Keratinocyte (primary cell): Measurements from ENCODE around the gene FBXO40. TPM values are rescaled to one million over a fixed set of nuclear protein-coding genes. Genes with fewer than 3 reads are reported as not detected.

Experiments used
- DNase-seq: peaks from one replicate; pipeline ENCODE4 v3.0.0-alpha.2; 2011; ENCODE audit warnings: low read depth, missing footprints, low spot score
- FAIRE-seq: peaks from 2 replicates; lab custom pipeline; 2011; peaks lifted over from hg19 to GRCh38; lab: Jason Lieb, UNC
- H2AFZ ChIP-seq: 2 replicates; pipeline ENCODE4 v1.6.0; 2012; ENCODE audit warnings: low read length, control low read depth, inconsistent platforms; ENCODE audit not compliant: control insufficient read depth
- H3K27ac ChIP-seq: 2 replicates; pipeline ENCODE4 v1.5.1; 2011; ENCODE audit warnings: low read length; ENCODE audit not compliant: control insufficient read depth, insufficient read depth
- H3K27me3 ChIP-seq: 3 replicates; pipeline ENCODE4 v1.6.0; 2011; ENCODE audit warnings: low read length; ENCODE audit not compliant: control insufficient read depth, insufficient read depth; ENCODE audit errors: extremely low read depth
- H3K36me3 ChIP-seq, 2 experiments: 2 replicates in 1 of 2; 3 replicates in 1 of 2; pipeline ENCODE4 v1.5.1; 2011; ENCODE audit warnings: low read length in 2 of 2, mild to moderate bottlenecking in 1 of 2; ENCODE audit not compliant: control insufficient read depth in 2 of 2, insufficient read depth in 2 of 2; ENCODE audit errors: extremely low read depth in 1 of 2
- H3K4me1 ChIP-seq: 3 replicates; pipeline ENCODE4 v1.5.1; 2011; ENCODE audit warnings: low read length; ENCODE audit not compliant: control insufficient read depth, insufficient read depth; ENCODE audit errors: extremely low read depth
- H3K4me2 ChIP-seq: 3 replicates; pipeline ENCODE4 v1.6.0; 2011; ENCODE audit warnings: low read depth, low read length; ENCODE audit not compliant: control insufficient read depth, insufficient read depth; ENCODE audit errors: extremely low read depth
- H3K4me3 ChIP-seq, 3 experiments: fragments of 200-600 bp in 1 of 3; sonication (generic) in 1 of 3; 2 replicates in 2 of 3; 3 replicates in 1 of 3; pipeline ENCODE4 v1.5.1; 2011 to 2016; ENCODE audit warnings: low read length in 3 of 3, mild to moderate bottlenecking in 3 of 3, control low read depth in 2 of 3, inconsistent platforms in 1 of 3, low read depth in 1 of 3, mixed read lengths in 1 of 3, mixed run types in 1 of 3, moderate library complexity in 1 of 3; ENCODE audit not compliant: control insufficient read depth in 2 of 3, insufficient read depth in 2 of 3; ENCODE audit errors: extremely low read depth in 1 of 3
- H3K79me2 ChIP-seq: 2 replicates; pipeline ENCODE4 v1.6.0; 2012; ENCODE audit warnings: low read length; ENCODE audit not compliant: control insufficient read depth, insufficient read depth
- H3K9ac ChIP-seq: 3 replicates; pipeline ENCODE4 v1.6.0; 2011; ENCODE audit warnings: low read length; ENCODE audit not compliant: control insufficient read depth, insufficient read depth; ENCODE audit errors: extremely low read depth
- H3K9me1 ChIP-seq: 3 replicates; pipeline ENCODE4 v1.6.0; 2011; ENCODE audit warnings: low read length; ENCODE audit not compliant: control insufficient read depth, insufficient read depth; ENCODE audit errors: extremely low read depth
- H3K9me3 ChIP-seq: 2 replicates; pipeline ENCODE4 v1.5.1; 2012; ENCODE audit warnings: low read depth, low read length; ENCODE audit not compliant: control insufficient read depth
- H4K20me1 ChIP-seq: 3 replicates; pipeline ENCODE4 v1.6.0; 2011; ENCODE audit warnings: low read length; ENCODE audit not compliant: control insufficient read depth, insufficient read depth; ENCODE audit errors: extremely low read depth
- CTCF ChIP-seq, 3 experiments: IDR thresholded peaks in 1 of 3; conservative IDR thresholded peaks in 1 of 3; optimal IDR thresholded peaks in 1 of 3; 2 replicates in 2 of 3; 3 replicates in 1 of 3; pipeline versions ENCODE3 to v1.5.1; 2011; ENCODE audit warnings: low read length in 3 of 3, mild to moderate bottlenecking in 3 of 3, moderate library complexity in 2 of 3, control low read depth in 1 of 3, inconsistent platforms in 1 of 3; ENCODE audit not compliant: insufficient read depth in 2 of 3; ENCODE audit errors: extremely low read depth in 1 of 3
- EZH2 ChIP-seq: IDR thresholded peaks from one replicate; pipeline ENCODE4 v1.6.1; 2012; ENCODE audit warnings: inconsistent platforms, mild to moderate bottlenecking, low read length, moderate library complexity
- dilution Hi-C: fragments of 300-500 bp; cut with MboI; formaldehyde crosslinking; loops from one replicate; pipeline ENCODE4 v1.7.0; 2020; ENCODE audit warnings: low sequenced_read_pairs; ENCODE audit not compliant: extremely low pct_ligation_motif_present
- polyA plus RNA-seq, 5 experiments: library from polyadenylated mRNA; depleted of rRNA in 3 of 5; stranded (reverse) in 3 of 5; stranded (forward) in 1 of 5; unstranded in 1 of 5; fragments of >200 nt; gene quantifications; 1 replicate in 1 of 5; 2 replicates in 3 of 5; 3 replicates in 1 of 5; pipeline versions ENCODE4 v1.2.1 to v1.2.3, GENCODE V29; 2011 to 2012; ENCODE audit warnings: missing spikeins in 2 of 5, low read depth in 1 of 5, low replicate concordance in 1 of 5

The FBXO40 gene
- polyA plus RNA-seq, 1 donor (not counting 4 experiments of a cell fraction or from before 2014, with no cell fraction given) = not detected

- H3K4me1 ChIP-seq = peaks cover 8% of the 10 kb centered on the region
- H3K27ac ChIP-seq = no peak overlapping the region
- dilution Hi-C loops = no loop called here
- H2AFZ ChIP-seq = no peak overlapping the region
- H3K9me3 ChIP-seq = no peaks in the 10 kb centered on the region
- FAIRE-seq = no peak
- no peak overlapping the region for H3K4me2 ChIP-seq
- H3K9ac ChIP-seq = no peak overlapping the region
- no peaks in the 10 kb centered on the region for H3K79me2 ChIP-seq
- H3K4me3 ChIP-seq = no peak overlapping the region
- H3K36me3 ChIP-seq = no peaks in the 10 kb centered on the region
- no peak for DNase-seq
- no peaks in the 10 kb centered on the region for H4K20me1 ChIP-seq
- no peak for TF ChIP-seq EZH2
- no peak for TF ChIP-seq CTCF (optimal IDR thresholded peaks at IDR 0.05 in 1 of 3, IDR thresholded peaks at IDR 0.05 in 1 of 3, conservative IDR thresholded peaks at IDR 0.05 in 1 of 3; ENCODE audit: extremely low read depth in 1 of 3, insufficient read depth in 2 of 3, low read length in 3 of 3)
- H3K9me1 ChIP-seq = no peaks in the 10 kb centered on the region
- H3K27me3 ChIP-seq = no peaks in the 10 kb centered on the region
Observed at GRCh38 chr3:121552797-121553196, 40.4 kb upstream of the FBXO40 start.

GRCh38 chr3:121557426-121557934 lies 35.7 kb upstream of the FBXO40 start:
- Histone ChIP-seq H3K4me3 (no peak overlapping the region), H3K9ac (no peak overlapping the region), H3K27ac (no peak overlapping the region), H3K4me1 (no peaks in the 10 kb centered on the region), H2AFZ (no peak overlapping the region), H3K9me3 (no peaks in the 10 kb centered on the region), H3K36me3 (no peaks in the 10 kb centered on the region), H3K4me2 (no peak overlapping the region), H3K79me2 (no peaks in the 10 kb centered on the region), H4K20me1 (no peaks in the 10 kb centered on the region), H3K27me3 (no peaks in the 10 kb centered on the region), H3K9me1 (no peaks in the 10 kb centered on the region)
- dilution Hi-C loops = no loop called here
- no peak for TF ChIP-seq EZH2
- no peak for TF ChIP-seq CTCF (optimal IDR thresholded peaks at IDR 0.05 in 1 of 3, IDR thresholded peaks at IDR 0.05 in 1 of 3, conservative IDR thresholded peaks at IDR 0.05 in 1 of 3; ENCODE audit: extremely low read depth in 1 of 3, insufficient read depth in 2 of 3, low read length in 3 of 3)
- no peak for FAIRE-seq
- no peak for DNase-seq
